ENCODE measurements around the gene RRM2.

DNA sequence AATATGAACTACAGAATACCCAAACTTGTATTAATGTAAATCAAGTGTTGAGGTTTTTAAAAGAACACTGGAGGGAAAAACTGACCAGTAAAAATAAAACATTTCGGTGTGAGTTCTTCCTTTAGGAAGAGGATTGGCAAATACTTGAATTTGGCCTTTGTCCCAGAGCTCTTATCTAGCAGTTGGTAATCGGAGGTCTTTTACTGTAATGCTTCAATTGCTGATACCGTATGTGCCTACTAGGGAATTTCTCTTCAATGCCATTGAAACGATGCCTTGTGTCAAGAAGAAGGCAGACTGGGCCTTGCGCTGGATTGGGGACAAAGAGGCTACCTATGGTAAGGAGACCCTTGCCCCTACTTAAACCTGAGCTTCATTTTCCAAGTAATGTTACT, 4.1 kb downstream of the RRM2 start:
- TF ChIP-seq, protein P1, sequence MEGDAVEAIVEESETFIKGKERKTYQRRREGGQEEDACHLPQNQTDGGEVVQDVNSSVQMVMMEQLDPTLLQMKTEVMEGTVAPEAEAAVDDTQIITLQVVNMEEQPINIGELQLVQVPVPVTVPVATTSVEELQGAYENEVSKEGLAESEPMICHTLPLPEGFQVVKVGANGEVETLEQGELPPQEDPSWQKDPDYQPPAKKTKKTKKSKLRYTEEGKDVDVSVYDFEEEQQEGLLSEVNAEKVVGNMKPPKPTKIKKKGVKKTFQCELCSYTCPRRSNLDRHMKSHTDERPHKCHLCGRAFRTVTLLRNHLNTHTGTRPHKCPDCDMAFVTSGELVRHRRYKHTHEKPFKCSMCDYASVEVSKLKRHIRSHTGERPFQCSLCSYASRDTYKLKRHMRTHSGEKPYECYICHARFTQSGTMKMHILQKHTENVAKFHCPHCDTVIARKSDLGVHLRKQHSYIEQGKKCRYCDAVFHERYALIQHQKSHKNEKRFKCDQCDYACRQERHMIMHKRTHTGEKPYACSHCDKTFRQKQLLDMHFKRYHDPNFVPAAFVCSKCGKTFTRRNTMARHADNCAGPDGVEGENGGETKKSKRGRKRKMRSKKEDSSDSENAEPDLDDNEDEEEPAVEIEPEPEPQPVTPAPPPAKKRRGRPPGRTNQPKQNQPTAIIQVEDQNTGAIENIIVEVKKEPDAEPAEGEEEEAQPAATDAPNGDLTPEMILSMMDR (IDR thresholded peaks at IDR 0.05) = no peak
- no peak for TF ChIP-seq POLR2A (IDR thresholded peaks at IDR 0.05)
